ENCODE measurements around the gene FLRT1. TPM values are rescaled to one million over a fixed set of nuclear protein-coding genes. Genes with fewer than 3 reads are reported as not detected.

Gene FLRT1
- polyA plus RNA-seq, 3 donors, result 2.2 to 3.3 (median 3.2) TPM

DNA sequence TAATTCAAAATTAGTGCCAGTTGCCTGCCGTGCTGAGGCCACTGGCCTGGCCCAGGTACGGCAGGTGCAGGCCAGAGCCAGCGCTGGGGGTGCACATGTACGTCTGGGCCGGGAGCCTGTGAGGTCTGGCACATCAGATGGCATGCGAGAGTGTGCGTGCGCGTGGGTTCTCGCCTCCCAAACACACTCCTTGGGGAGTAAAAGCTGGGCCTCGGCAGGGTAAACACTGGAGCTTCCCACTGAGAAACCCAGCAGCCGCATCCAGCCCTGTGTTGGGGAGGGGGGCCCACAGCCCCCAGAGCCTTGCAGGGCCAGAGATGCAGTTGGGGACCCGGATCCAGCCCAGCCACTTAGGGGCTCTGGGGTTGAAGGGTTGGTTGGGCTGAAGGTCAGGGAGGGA, 37.8 kb downstream of the FLRT1 start:
- no peak for DNase-seq (ENCODE audit: extremely low read depth in 1 of 11, low read depth in 9 of 11, low spot score in 4 of 11)

DNA sequence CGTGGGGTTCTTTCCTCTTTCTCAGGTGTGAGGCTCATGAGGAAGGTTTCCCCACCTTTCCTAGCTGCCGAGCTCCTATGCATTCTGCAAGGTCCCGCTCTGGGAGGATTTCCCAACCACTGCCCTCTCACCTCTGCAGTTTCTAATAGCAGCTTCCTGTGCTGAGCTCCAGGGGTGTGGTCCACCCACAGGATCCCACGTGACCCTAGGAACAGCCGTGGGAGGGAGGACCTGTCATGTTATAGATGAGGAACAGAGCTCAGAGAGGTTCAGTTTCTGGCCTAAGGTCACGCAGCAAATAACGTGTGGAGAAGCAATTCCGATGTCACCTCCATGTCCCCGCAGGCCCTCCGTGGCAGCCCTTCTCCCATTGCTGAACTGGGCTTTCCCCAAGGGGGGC, 38.5 kb downstream of the FLRT1 start:
- no peak for DNase-seq (ENCODE audit: extremely low read depth in 1 of 11, low read depth in 9 of 11, low spot score in 4 of 11)

DNA sequence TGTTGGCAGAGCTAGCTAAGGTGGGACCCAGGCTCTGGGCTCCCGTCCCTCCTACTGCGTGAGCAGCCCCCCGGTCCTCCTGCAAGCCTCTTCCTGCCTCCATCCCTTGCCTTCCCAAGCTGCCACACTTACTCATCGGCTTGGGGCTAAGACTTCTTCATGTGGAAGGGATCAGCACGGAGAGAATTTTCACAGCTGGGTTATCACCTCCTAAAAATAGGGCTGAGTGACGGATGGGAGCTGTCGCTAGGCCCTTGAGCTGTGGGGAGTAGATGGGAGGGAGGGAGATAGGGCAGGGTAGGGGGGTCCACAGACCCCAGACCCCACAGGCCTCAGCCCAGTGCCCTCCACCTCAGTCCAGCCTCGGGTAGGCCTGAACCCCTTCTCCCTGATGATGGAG, 41.0 kb downstream of the FLRT1 start:
- DNase-seq (ENCODE audit: extremely low read depth in 1 of 11, low read depth in 9 of 11, low spot score in 4 of 11), result no peak

GRCh38 chr11:64077607-64078006, 41.9 kb downstream of the FLRT1 start:
- no peak for DNase-seq (ENCODE audit: extremely low read depth in 1 of 11, low read depth in 9 of 11, low spot score in 4 of 11)

GRCh38 chr11:64078284-64078683, 42.6 kb downstream of the FLRT1 start:
- no peak for DNase-seq (ENCODE audit: extremely low read depth in 1 of 11, low read depth in 9 of 11, low spot score in 4 of 11)

DNA sequence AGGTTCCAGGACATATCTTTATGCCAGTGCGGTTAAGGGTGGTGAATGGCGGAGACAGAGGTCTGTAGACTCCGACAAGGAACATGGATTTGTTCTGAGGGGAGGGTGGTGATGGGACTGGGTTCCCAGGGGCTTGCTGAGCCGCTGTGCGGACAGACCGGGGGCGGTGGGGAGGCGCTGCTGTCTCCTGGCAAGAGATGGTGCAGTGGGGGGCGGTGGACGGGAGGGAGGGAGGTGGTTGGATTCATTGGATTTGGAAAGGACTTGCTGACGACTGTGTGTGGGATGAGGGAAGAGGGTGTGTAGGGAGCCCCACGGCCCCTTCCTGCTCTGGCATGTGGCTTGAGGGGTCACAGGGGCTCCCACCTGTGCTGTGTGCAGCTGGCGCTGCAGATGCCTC, 43.2 kb downstream of the FLRT1 start:
- no peak for DNase-seq (ENCODE audit: extremely low read depth in 1 of 11, low read depth in 9 of 11, low spot score in 4 of 11)

GRCh38 chr11:64080390-64080789, 44.7 kb downstream of the FLRT1 start:
- no peak for DNase-seq (ENCODE audit: extremely low read depth in 1 of 11, low read depth in 9 of 11, low spot score in 4 of 11)

DNA sequence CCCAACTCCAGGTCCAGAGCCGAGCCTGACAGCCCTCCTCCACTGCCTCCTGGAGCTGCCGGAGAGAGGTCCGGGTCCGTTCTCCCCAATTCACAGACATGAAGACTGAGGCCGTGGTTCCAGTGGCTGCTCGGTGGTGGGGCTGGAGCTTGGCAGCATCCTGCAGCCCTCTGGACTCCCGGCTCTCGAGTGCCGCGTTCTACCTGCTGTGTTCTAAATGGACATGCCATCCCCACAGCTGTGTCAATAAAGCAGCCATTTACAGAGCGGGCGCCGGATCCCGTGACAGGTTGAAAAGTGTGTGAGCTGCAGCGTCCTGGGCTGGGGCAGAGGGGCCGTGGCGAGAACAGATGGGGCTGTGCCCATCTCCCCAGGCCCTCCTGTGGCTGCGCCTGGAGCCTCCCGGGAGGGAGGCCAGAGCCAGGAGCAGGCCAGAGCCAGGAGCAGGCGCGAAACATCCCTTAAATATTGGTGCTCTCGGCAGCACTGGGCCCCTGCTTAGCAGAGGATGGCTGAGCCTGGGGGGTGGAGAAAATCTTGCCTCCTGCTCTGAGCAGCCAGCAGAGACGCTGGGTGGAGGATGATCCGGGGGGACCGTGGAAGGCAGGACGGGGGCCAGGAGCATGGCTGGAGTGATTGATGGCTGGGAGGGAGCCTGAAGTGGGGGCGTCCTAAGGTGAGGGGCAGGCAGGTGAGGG, 46.2 kb downstream of the FLRT1 start:
- no peak for DNase-seq (ENCODE audit: extremely low read depth in 1 of 11, low read depth in 9 of 11, low spot score in 4 of 11)

GRCh38 chr11:64083398-64084080, 47.8 kb downstream of the FLRT1 start:
- no peak for DNase-seq (ENCODE audit: extremely low read depth in 1 of 11, low read depth in 9 of 11, low spot score in 4 of 11)

- DNase-seq (ENCODE audit: extremely low read depth in 1 of 11, low read depth in 9 of 11, low spot score in 4 of 11), result no peak
Observed at GRCh38 chr11:64084146-64084950, 48.6 kb downstream of the FLRT1 start.

DNA sequence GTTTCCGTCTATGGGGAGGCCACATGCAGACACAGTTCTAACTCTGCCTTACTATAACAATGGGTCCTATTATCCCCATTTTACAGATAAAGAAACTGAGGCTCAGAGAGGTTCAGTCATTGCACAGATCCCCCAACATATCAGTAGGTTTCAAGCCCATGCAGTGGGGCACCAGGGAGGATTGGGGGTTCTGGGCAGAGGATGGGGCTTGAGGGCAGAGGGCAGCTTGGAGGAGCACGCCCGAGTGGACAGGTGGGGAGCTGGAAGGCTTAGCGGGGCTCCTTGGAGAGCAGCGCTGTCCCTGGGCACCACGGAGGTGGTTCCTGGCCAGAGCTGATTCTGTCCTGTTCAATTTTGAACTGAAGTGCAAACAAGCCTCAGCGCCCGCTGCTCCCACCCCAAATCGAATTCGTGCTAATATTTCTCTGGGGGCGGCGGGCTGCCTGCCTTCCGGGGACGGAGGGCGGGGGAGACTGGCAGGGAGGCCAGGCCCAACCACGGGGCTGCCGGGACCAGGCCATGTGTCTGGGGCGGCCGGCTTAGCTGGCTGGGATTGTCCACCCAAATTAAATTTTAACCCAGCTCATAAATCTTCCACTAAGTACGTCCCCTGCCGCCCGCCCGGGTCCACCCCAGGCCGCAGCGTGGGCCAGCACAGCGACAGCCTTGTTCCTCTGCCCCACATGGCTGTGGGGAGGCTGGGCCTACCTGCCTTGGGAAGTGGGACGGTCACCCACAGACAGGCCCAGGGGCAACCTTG, 49.4 kb downstream of the FLRT1 start:
- peak in 4 of 11 donors; percentile 58 to 80 (median 69) for DNase-seq (ENCODE audit: extremely low read depth in 1 of 11, low read depth in 9 of 11, low spot score in 4 of 11)

Other genes starting within 250 kb of the FLRT1 start
- 10 to 100 TPM; 26.4 to 39.7 (median 32.1) TPM for gene SPINDOC, start 222.5 kb upstream of the FLRT1 start, polyA plus RNA-seq (ENCODE audit: insufficient read length in 3 of 3)
- gene MARK2, start 196.8 kb upstream of the FLRT1 start, polyA plus RNA-seq (ENCODE audit: insufficient read length in 3 of 3), result 10 to 100 TPM; 35.6 to 39.9 (median 36.0) TPM
- gene RCOR2, start 118.8 kb upstream of the FLRT1 start, polyA plus RNA-seq (ENCODE audit: insufficient read length in 3 of 3), result 10 to 100 TPM; 11.0 to 15.6 (median 12.8) TPM
- gene NAA40, start 96.9 kb upstream of the FLRT1 start, polyA plus RNA-seq (ENCODE audit: insufficient read length in 3 of 3), result 10 to 100 TPM; 32.0 to 43.8 (median 32.0) TPM
- gene COX8A, start 61.3 kb upstream of the FLRT1 start, polyA plus RNA-seq (ENCODE audit: insufficient read length in 3 of 3), result 100 to 1,000 TPM; 190 to 308 (median 280) TPM
- 100 to 1,000 TPM in 2 of 3 donors, 10 to 100 TPM in 1; 95.6 to 109 (median 106) TPM for gene OTUB1, start 49.5 kb upstream of the FLRT1 start, polyA plus RNA-seq (ENCODE audit: insufficient read length in 3 of 3)
- gene MACROD1, start 130.2 kb downstream of the FLRT1 start, polyA plus RNA-seq (ENCODE audit: insufficient read length in 3 of 3), result 10 to 100 TPM; 13.4 to 19.5 (median 17.8) TPM
- gene STIP1, start 150.2 kb downstream of the FLRT1 start, polyA plus RNA-seq (ENCODE audit: insufficient read length in 3 of 3), result 100 to 1,000 TPM; 173 to 197 (median 188) TPM
- 1 to 10 TPM; 4.7 to 6.5 (median 5.9) TPM for gene FERMT3, start 170.8 kb downstream of the FLRT1 start, polyA plus RNA-seq (ENCODE audit: insufficient read length in 3 of 3)
- gene TRPT1, start 190.3 kb downstream of the FLRT1 start, polyA plus RNA-seq (ENCODE audit: insufficient read length in 3 of 3), result 10 to 100 TPM; 45.0 to 59.9 (median 49.3) TPM
- 10 to 100 TPM; 17.7 to 32.8 (median 28.0) TPM for gene NUDT22, start 190.3 kb downstream of the FLRT1 start, polyA plus RNA-seq (ENCODE audit: insufficient read length in 3 of 3)
- gene DNAJC4, start 194.6 kb downstream of the FLRT1 start, polyA plus RNA-seq (ENCODE audit: insufficient read length in 3 of 3), result 10 to 100 TPM; 56.1 to 76.7 (median 63.6) TPM
- gene VEGFB, start 198.7 kb downstream of the FLRT1 start, polyA plus RNA-seq (ENCODE audit: insufficient read length in 3 of 3), result 10 to 100 TPM; 83.8 to 99.3 (median 95.3) TPM
- 100 to 1,000 TPM in 2 of 3 donors, 10 to 100 TPM in 1; 74.5 to 111 (median 102) TPM for gene FKBP2, start 205.2 kb downstream of the FLRT1 start, polyA plus RNA-seq (ENCODE audit: insufficient read length in 3 of 3)
- 10 to 100 TPM; 59.6 to 85.8 (median 69.1) TPM for gene PPP1R14B, start 211.0 kb downstream of the FLRT1 start, polyA plus RNA-seq (ENCODE audit: insufficient read length in 3 of 3)
- gene PLCB3, start 215.6 kb downstream of the FLRT1 start, polyA plus RNA-seq (ENCODE audit: insufficient read length in 3 of 3), result 10 to 100 TPM; 11.6 to 17.7 (median 15.1) TPM
- gene BAD, start 248.7 kb downstream of the FLRT1 start, polyA plus RNA-seq (ENCODE audit: insufficient read length in 3 of 3), result 10 to 100 TPM; 36.7 to 58.9 (median 54.2) TPM
- gene GPR137, start 249.9 kb downstream of the FLRT1 start, polyA plus RNA-seq (ENCODE audit: insufficient read length in 3 of 3), result 10 to 100 TPM; 27.2 to 42.7 (median 42.7) TPM

Measured in renal cortex interstitium (tissue), 11 donors.